GM19351 (cell line): ENCODE measurements around the gene ZWILCH.
"Not testable (repeated sequence)": the region's sequence is repeated elsewhere in the genome, so short reads cannot be mapped to it uniquely, and the experiment has no call there.

Experiments
- ATAC-seq: cut with Tn5 transposase; IDR thresholded peaks from one replicate; pipeline ENCODE4 v1.9.1; 2021; ENCODE audit warnings: mild to moderate bottlenecking, moderate library complexity; ENCODE audit not compliant: unreplicated experiment

The ZWILCH gene

GRCh38 chr15:66486887-66487286 is 18.2 kb upstream of the ZWILCH start:
- ATAC-seq: no peak

GRCh38 chr15:66488525-66488924 is 16.6 kb upstream of the ZWILCH start:
- ATAC-seq: no peak

GRCh38 chr15:66489179-66489791 is 15.8 kb upstream of the ZWILCH start:
- ATAC-seq: no peak

GRCh38 chr15:66491846-66492245 is 13.3 kb upstream of the ZWILCH start:
- ATAC-seq: no peak

GRCh38 chr15:66494262-66494661 is 10.9 kb upstream of the ZWILCH start:
- ATAC-seq: no peak

GRCh38 chr15:66496951-66497501 is 8.1 kb upstream of the ZWILCH start:
- ATAC-seq: peak; percentile 9

- peak; percentile 82 for ATAC-seq
Measured at GRCh38 chr15:66497502-66498455, 7.3 kb upstream of the ZWILCH start, which contains the start of gene SNAPC5. TSS of gene SNAPC5 (minus strand) at chr15:66497762. CDS start at chr15:66497731, 31 bp downstream.

GRCh38 chr15:66498501-66499386 is 6.4 kb upstream of the ZWILCH start:
- ATAC-seq: no peak

- not testable (repeated sequence) for ATAC-seq
Measured at GRCh38 chr15:66500346-66500745, 4.8 kb upstream of the ZWILCH start.

- ATAC-seq: no peak
Measured at GRCh38 chr15:66502491-66502890, 2.6 kb upstream of the ZWILCH start.

GRCh38 chr15:66503041-66503648 is 2.0 kb upstream of the ZWILCH start:
- not testable (repeated sequence) for ATAC-seq

- ATAC-seq: no peak
Measured at GRCh38 chr15:66503780-66504562, 1.2 kb upstream of the ZWILCH start.

- no peak for ATAC-seq
Measured at GRCh38 chr15:66505430-66505811, 295 bp downstream of the ZWILCH start.

GRCh38 chr15:66505818-66506217 is 692 bp downstream of the ZWILCH start:
- ATAC-seq: no peak

- no peak for ATAC-seq
Measured at GRCh38 chr15:66508293-66508883, 3.3 kb downstream of the ZWILCH start.

- ATAC-seq: no peak
Measured at GRCh38 chr15:66514586-66514985, 9.5 kb downstream of the ZWILCH start.

- ATAC-seq: no peak
Measured at GRCh38 chr15:66515901-66516322, 10.8 kb downstream of the ZWILCH start.

GRCh38 chr15:66523926-66524325 is 18.8 kb downstream of the ZWILCH start:
- ATAC-seq: no peak

- ATAC-seq: no peak
Measured at GRCh38 chr15:66524838-66525237, 19.7 kb downstream of the ZWILCH start.
